K562 (cell line): ENCODE results near the gene ADK. TPM values are rescaled to one million over a fixed set of nuclear protein-coding genes. Genes with fewer than 3 reads are reported as not detected.

Experiments
- EHMT2 ChIP-seq: fragments of 450-650 bp; IDR thresholded peaks from 2 replicates; pipeline ENCODE4 v1.6.1; 2018; ENCODE audit warnings: antibody characterized with exemption
- ELF4 ChIP-seq: fragments of 450-650 bp; formaldehyde crosslinking; IDR thresholded peaks from 2 replicates; pipeline ENCODE4 v1.4.0; 2022; ENCODE audit warnings: missing genetic modification characterization
- GATA2 ChIP-seq: sonication (generic); formaldehyde crosslinking; IDR thresholded peaks from 2 replicates; pipeline ENCODE4 v1.4.0; 2020; ENCODE audit warnings: mild to moderate bottlenecking, missing genetic modification reagents
- HOXB6 ChIP-seq: fragments of 250-450 bp; sonication (Bioruptor Pico); IDR thresholded peaks from 2 replicates; pipeline ENCODE4 v1.5.1; 2022; ENCODE audit warnings: mild to moderate bottlenecking, borderline replicate concordance
- NCOA6 ChIP-seq: fragments of 450-650 bp; IDR thresholded peaks from 2 replicates; pipeline ENCODE4 v1.6.1; 2017; ENCODE audit warnings: mild to moderate bottlenecking
- PURB ChIP-seq: sonication (generic); formaldehyde crosslinking; IDR thresholded peaks from 2 replicates; pipeline ENCODE4 v1.9.0; 2021; ENCODE audit warnings: low read depth, mild to moderate bottlenecking, missing genetic modification reagents
- SIX5 ChIP-seq, 2 experiments: IDR thresholded peaks; 2 replicates each; pipeline ENCODE4 v1.6.1; 2011; ENCODE audit warnings: low read length in 2 of 2, borderline replicate concordance in 1 of 2, low read depth in 1 of 2, mild to moderate bottlenecking in 1 of 2, moderate library complexity in 1 of 2; ENCODE audit not compliant: insufficient read depth in 1 of 2
- SPI1 ChIP-seq: IDR thresholded peaks from 2 replicates; pipeline ENCODE4 v1.6.1; 2011; ENCODE audit warnings: low read depth, low read length, control low read depth, borderline replicate concordance
- ZFP91 ChIP-seq: sonication (generic); formaldehyde crosslinking; IDR thresholded peaks from 2 replicates; pipeline ENCODE4 v1.8.0; 2022; ENCODE audit warnings: mild to moderate bottlenecking, missing genetic modification reagents
- polyA plus RNA-seq, 8 experiments: library from polyadenylated mRNA; depleted of rRNA in 4 of 8; stranded (reverse) in 5 of 8; unstranded in 3 of 8; fragments of >200 nt; fragmentation: Nextera tagmentation in 2 of 8; fragmentation: Illumina TruSeq in 1 of 8; extraction: Ambion mirVana in 2 of 8; extraction: Trizol in 1 of 8; gene quantifications; 2 replicates each; pipeline versions ENCODE4 v1.2.1 to v1.2.3, GENCODE V29; 2011 to 2014; ENCODE audit warnings: inconsistent platforms in 1 of 8, missing spikeins in 1 of 8
- total RNA-seq, 7 experiments: library from RNA; depleted of rRNA in 6 of 7; stranded (reverse); fragments of >200 nt in 6 of 7; fragmentation: Illumina TruSeq in 2 of 7; extraction: Trizol in 2 of 7; gene quantifications; 2 replicates each; pipeline versions ENCODE4 v1.2.1 to v1.2.3, GENCODE V29; 2011 to 2021; ENCODE audit warnings: low replicate concordance in 1 of 7
- TF ChIP-seq, protein P1 (sequence below): IDR thresholded peaks from 2 replicates; pipeline ENCODE4 v1.6.1; 2016; ENCODE audit warnings: missing genetic modification characterization, missing compliant biosample characterization
- TF ChIP-seq, protein P2 (sequence below): fragments of 450-650 bp; formaldehyde crosslinking; IDR thresholded peaks from 2 replicates; pipeline ENCODE4 v1.4.0; 2022; ENCODE audit warnings: missing genetic modification characterization

Gene ADK
- total and polyA plus RNA-seq, 9 of the 15 experiments (the other 6 are each of a cell fraction or from before 2014, with no cell fraction given), result 54.2 to 97.8 (median 73.6) TPM

DNA sequence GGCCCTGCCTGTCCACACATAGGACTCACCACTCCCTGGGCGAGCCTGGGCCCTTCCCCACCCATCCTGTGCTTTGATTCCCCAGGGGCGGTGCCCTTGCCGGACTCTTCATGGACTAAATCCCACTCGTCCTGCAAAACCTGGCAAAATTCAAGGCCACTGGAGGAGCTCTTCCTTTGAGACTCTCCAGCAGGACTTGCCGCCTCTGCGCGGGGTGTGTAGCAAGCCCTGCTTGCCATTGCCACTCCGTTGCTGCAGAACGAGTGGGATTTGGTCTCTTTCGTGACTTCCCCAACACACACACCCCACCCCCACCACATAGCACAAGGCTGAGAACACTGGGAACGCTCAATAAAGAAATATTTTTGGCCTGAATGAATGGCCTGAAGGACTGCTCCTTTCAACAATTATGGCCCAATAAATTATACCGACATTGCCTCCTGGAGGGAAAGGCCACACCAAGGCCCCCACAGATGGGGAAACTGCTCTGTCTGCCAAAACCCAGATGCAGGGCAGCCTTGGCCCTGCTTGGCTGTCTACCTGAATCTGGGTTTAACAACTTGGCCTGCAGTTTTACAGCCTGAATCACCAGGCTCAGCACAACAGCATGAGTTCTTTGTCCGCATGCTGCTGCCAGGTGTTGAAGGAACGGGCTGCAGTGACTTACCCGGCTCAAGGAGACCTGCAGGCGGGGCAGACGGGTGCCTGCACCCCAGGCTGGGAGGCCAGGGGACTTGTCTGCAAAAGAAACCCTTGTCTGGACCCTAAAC lies 602.6 kb downstream of the ADK start (continued):
- TF ChIP-seq HOXB6 (CRISPR knock-in tag) (no peak), ELF4 (no peak), SPI1 (no peak), ZFP91 (CRISPR knock-in tag) (no peak), SIX5 (IDR thresholded peaks at IDR 0.05; ENCODE audit: borderline replicate concordance in 1 of 2, insufficient read depth in 1 of 2, low read depth in 1 of 2, low read length in 2 of 2) (no peak), PURB (CRISPR knock-in tag) (no peak), EHMT2 (no peak), GATA2 (CRISPR knock-in tag) (no peak), NCOA6 (no peak)
- TF ChIP-seq, protein P1, sequence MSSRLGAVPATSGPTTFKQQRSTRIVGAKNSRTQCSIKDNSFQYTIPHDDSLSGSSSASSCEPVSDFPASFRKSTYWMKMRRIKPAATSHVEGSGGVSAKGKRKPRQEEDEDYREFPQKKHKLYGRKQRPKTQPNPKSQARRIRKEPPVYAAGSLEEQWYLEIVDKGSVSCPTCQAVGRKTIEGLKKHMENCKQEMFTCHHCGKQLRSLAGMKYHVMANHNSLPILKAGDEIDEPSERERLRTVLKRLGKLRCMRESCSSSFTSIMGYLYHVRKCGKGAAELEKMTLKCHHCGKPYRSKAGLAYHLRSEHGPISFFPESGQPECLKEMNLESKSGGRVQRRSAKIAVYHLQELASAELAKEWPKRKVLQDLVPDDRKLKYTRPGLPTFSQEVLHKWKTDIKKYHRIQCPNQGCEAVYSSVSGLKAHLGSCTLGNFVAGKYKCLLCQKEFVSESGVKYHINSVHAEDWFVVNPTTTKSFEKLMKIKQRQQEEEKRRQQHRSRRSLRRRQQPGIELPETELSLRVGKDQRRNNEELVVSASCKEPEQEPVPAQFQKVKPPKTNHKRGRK (tag), result no peak
- TF ChIP-seq, protein P2, sequence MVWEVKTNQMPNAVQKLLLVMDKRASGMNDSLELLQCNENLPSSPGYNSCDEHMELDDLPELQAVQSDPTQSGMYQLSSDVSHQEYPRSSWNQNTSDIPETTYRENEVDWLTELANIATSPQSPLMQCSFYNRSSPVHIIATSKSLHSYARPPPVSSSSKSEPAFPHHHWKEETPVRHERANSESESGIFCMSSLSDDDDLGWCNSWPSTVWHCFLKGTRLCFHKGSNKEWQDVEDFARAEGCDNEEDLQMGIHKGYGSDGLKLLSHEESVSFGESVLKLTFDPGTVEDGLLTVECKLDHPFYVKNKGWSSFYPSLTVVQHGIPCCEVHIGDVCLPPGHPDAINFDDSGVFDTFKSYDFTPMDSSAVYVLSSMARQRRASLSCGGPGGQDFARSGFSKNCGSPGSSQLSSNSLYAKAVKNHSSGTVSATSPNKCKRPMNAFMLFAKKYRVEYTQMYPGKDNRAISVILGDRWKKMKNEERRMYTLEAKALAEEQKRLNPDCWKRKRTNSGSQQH (CRISPR knock-in tag), result no peak
